ENCODE results near the gene SCAMP2. TPM values are rescaled to one million over a fixed set of nuclear protein-coding genes. Genes with fewer than 3 reads are reported as not detected.
A peak's percentile ranks its signal among the peaks of the same experiment; 100 is the strongest.

Gene SCAMP2
- total RNA-seq, 2 experiments from 2014 or later: 108 to 115 TPM

DNA sequence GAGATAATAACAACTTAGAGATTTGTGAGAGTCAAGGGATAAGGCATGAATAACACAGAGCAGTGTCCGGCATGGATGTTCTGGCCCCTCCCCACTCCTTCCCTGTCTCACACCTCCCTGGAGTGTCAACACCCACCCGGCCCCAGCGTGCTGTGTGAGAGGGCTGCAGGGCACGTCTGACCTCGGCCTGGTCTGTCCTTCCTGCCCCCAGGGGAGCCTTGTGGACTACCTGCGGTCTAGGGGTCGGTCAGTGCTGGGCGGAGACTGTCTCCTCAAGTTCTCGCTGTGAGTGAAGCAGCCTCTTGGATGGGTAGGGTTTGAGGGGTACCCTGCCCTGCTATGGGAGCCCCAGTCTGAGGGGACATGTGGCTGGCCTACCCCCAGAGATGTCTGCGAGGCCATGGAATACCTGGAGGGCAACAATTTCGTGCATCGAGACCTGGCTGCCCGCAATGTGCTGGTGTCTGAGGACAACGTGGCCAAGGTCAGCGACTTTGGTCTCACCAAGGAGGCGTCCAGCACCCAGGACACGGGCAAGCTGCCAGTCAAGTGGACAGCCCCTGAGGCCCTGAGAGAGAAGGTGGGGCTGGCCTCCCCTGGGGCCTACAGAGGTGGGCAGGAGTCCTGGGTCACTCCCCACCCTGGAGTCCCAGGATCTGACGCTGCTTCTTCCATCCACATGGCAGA, 71.7 kb downstream of the SCAMP2 start:
- CTCF ChIA-PET: interaction anchor here (1.0 to 25.9 kb wide), 2 partner anchors 22 to 167 kb away, joined by 3 to 1355 read pairs; partner anchors contain the start of gene CSK
- no peak overlapping the region for H3K4me3 Mint-ChIP-seq
- ATAC-seq: no peak
- H3K9me3 Mint-ChIP-seq (ENCODE audit: low read depth): no peaks in the 10 kb centered on the region
- DNase-seq: no peak
- H3K4me1 Mint-ChIP-seq: peaks cover 45% of the 10 kb centered on the region
- H3K27ac Mint-ChIP-seq: no peak overlapping the region
- no peaks in the 10 kb centered on the region for H3K27me3 Mint-ChIP-seq
- peaks cover 47% of the 10 kb centered on the region for H3K36me3 Mint-ChIP-seq

DNA sequence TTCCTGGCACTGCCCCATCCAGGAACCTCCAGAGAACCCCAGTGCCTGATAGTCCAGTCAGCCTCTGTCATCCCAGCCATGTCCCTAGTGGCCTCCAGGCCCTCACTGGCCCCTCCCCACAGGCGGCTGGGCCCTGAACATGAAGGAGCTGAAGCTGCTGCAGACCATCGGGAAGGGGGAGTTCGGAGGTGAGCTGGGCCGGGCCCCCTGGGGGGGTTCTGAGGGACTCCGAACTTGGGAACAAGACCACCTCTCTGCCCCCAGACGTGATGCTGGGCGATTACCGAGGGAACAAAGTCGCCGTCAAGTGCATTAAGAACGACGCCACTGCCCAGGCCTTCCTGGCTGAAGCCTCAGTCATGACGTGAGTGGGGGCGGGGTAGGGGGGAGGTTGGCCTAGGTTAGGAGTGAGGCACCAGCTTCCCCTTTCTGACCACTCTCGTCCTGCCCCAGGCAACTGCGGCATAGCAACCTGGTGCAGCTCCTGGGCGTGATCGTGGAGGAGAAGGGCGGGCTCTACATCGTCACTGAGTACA, 72.5 kb downstream of the SCAMP2 start:
- CTCF ChIA-PET: interaction anchor here (1.5 to 25.9 kb wide), 3 partner anchors 10 to 150 kb away, joined by 5 to 1355 read pairs (median 6); partner anchors contain the start of gene CSK
- no peaks in the 10 kb centered on the region for H3K27me3 Mint-ChIP-seq
- ATAC-seq (no peak), DNase-seq (no peak)
- H3K4me1 Mint-ChIP-seq: peaks cover 49% of the 10 kb centered on the region
- H3K27ac Mint-ChIP-seq: peak overlapping the region; percentile 74
- H3K4me3 Mint-ChIP-seq: no peak overlapping the region
- H3K9me3 Mint-ChIP-seq (ENCODE audit: low read depth): no peaks in the 10 kb centered on the region
- H3K36me3 Mint-ChIP-seq: peaks cover 51% of the 10 kb centered on the region

DNA sequence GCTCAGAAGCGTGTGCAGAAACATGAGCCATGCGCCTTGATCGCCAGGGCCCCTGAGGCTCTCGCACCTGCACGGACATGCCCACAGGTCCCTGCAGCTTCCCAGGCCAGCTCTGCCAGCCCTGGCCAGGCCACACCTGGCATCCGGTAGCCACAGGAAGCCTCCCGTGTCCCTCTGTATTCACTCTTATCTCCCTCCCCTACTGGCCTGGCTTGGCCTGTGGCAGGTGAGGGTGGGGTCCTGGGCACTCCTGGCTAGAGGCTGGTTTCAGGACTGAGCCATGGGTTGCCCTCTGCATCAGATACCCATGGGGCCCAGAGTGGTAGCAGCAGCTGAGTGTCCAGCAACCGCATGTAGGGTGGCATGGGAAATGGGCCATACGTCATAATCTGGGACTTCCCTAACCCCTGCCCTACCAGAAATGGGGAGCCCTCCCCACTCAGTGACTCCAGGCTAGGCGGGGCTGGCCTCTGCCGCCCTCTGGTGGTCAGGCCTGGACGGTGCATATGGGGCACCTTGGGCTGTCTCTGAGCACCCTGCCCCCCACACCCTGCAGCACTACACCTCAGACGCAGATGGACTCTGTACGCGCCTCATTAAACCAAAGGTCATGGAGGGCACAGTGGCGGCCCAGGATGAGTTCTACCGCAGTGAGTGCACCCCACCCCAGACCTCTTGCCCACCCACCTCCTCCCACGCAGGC, 73.2 kb downstream of the SCAMP2 start:
- Mint-ChIP-seq H3K9me3 (ENCODE audit: low read depth) (no peaks in the 10 kb centered on the region), H3K4me3 (no peak overlapping the region), H3K36me3 (peaks cover 53% of the 10 kb centered on the region), H3K27me3 (no peaks in the 10 kb centered on the region), H3K4me1 (peaks cover 54% of the 10 kb centered on the region), H3K27ac (peak overlapping the region; percentile 74)
- ATAC-seq (peak; percentile 91), DNase-seq (peak; percentile 90)
- CTCF ChIA-PET: interaction anchor here (0.8 to 25.9 kb wide), 23 partner anchors 8 to 404 kb away, joined by 3 to 1355 read pairs (median 3); partner anchors contain the start of genes CPLX3, CSK, CYP1A1 and FAM219B

DNA sequence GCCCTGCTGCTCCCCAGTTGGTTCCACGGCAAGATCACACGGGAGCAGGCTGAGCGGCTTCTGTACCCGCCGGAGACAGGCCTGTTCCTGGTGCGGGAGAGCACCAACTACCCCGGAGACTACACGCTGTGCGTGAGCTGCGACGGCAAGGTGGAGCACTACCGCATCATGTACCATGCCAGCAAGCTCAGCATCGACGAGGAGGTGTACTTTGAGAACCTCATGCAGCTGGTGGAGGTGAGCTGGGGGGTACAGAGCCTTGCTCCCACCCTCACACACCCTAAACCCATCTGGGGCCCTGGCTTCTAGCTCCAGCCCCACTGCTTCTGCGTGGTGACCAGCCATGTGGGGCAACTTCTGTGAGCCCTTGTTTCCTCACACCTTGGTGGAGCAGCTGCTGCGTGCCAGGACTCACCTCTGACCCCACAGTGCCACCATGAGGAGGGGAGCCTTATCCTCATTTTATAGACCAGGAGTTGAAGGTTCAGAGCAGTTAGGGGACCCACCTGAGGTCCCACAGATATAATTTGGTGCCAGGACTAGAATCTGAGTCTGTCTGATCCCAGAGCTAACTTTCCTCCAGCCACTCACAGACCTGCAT, 73.8 kb downstream of the SCAMP2 start:
- peak; percentile 62 for DNase-seq
- Mint-ChIP-seq H3K27me3 (no peaks in the 10 kb centered on the region), H3K27ac (peak overlapping the region; percentile 74), H3K4me1 (peaks cover 58% of the 10 kb centered on the region), H3K9me3 (ENCODE audit: low read depth) (no peaks in the 10 kb centered on the region), H3K36me3 (peaks cover 52% of the 10 kb centered on the region), H3K4me3 (no peak overlapping the region)
- ATAC-seq: peak; percentile 8
- CTCF ChIA-PET: interaction anchor here (0.8 to 25.9 kb wide), 24 partner anchors 9 to 404 kb away, joined by 3 to 1355 read pairs (median 3); partner anchors contain the start of genes CPLX3, CSK, CYP1A1 and FAM219B

DNA sequence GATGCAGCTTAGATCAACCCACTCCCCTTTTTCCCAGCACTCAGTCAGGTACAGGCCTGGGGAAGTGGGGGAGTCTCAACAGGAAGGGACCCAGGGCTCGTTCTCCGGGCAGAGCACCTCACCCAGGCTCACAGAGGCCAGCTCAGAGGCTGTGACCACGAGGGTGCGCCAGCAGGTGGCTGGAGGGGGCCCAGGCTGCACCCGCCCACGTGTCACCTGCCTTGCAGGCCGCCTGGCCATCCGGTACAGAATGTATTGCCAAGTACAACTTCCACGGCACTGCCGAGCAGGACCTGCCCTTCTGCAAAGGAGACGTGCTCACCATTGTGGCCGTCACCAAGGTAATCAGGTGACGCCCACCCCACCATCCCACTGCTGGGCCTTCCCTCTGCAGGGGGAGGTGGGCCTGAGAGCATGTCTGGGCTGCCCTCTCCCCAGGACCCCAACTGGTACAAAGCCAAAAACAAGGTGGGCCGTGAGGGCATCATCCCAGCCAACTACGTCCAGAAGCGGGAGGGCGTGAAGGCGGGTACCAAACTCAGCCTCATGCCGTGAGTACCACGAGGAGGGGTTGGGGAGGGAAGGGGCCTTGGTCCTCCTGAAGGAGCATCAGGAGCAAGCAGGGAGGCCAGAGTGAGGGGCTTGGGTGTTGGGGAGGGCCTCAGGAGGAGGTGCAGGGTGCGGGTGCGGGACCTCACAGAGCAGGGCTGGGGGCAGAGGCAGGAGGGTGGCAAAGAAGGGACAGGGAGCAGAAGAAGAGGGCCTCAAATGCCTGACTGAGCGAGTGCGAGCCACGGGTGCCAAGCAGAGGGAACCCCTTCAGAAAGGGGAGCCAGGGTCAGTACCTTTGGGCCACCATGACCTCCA, 74.5 kb downstream of the SCAMP2 start:
- CTCF ChIA-PET: interaction anchor here (0.8 to 25.9 kb wide), 14 partner anchors 17 to 167 kb away, joined by 3 to 1355 read pairs (median 4); partner anchors contain the start of genes CSK, CYP1A1 and FAM219B
- Mint-ChIP-seq H3K36me3 (peaks cover 47% of the 10 kb centered on the region), H3K27ac (peak overlapping the region; percentile 74), H3K4me1 (peaks cover 58% of the 10 kb centered on the region), H3K9me3 (ENCODE audit: low read depth) (no peaks in the 10 kb centered on the region), H3K4me3 (no peak overlapping the region), H3K27me3 (no peaks in the 10 kb centered on the region)
- no peak for DNase-seq
- ATAC-seq: no peak

DNA sequence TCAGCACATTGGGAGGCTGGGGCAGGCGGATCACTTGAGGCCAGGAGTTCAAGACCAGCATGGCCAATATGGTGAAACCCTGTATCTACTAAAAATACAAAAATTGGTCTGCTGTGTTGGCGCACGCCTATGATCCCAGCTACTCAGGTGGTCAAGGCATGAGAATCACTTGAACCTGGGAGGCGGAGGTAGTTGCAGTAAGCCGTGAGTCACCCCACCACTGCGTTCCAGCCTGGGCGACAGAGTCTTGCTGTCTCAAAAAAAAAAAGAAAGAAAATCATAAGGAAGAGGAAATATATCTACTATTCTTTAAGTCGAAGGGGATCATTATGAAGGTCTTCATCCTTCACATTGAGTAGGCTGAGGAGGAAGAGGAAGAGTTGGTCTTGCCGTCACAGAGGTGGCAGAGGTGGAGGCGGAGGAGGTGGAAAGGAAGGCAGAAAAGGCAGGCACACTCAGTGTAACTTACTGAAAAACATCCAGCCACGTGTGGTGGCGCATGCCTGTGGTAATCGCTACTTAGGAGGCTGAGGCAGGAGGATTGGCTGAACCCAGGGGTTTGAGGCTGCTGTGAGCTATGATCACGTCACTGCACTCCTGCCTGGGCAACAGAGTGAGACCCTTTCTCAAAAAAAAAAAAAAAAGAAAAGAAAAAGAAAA, 77.1 kb downstream of the SCAMP2 start:
- peaks cover 83% of the 10 kb centered on the region for H3K4me1 Mint-ChIP-seq
- no peaks in the 10 kb centered on the region for H3K27me3 Mint-ChIP-seq
- peaks cover 41% of the 10 kb centered on the region for H3K36me3 Mint-ChIP-seq
- H3K9me3 Mint-ChIP-seq (ENCODE audit: low read depth): no peaks in the 10 kb centered on the region
- peak overlapping the region; percentile 80 for H3K27ac Mint-ChIP-seq
- peak overlapping the region; percentile 13 for H3K4me3 Mint-ChIP-seq
- no peak for ATAC-seq
- CTCF ChIA-PET: interaction anchor here (1.3 to 25.9 kb wide), 3 partner anchors 16 to 106 kb away, joined by 3 to 1355 read pairs (median 4); partner anchors contain the start of gene CSK
- no peak for DNase-seq

DNA sequence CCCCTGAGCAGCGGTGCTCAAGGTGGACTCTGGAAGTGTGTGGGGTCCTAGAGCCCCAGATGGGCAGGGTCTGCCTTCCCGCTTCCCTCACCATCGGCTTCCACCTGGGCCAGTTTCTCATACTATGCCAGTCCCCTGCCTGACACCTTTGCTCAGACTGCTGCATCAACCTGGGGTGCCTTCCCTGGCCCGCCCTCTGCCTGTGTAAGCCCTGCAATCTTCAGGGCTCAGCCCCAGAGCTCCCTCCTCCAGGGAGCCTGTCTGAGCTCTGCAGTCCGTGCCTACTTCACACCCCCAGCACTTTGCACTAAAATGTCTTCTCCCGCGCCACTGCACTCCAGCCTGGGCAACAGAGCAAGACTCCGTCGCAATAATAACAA, 78.2 kb downstream of the SCAMP2 start:
- Mint-ChIP-seq H3K36me3 (peaks cover 42% of the 10 kb centered on the region), H3K4me3 (no peak overlapping the region)
- CTCF ChIA-PET: interaction anchor here (1.9 to 25.9 kb wide), 3 partner anchors 12 to 46 kb away, joined by 4 to 1355 read pairs (median 10); partner anchors contain the start of gene CSK

DNA sequence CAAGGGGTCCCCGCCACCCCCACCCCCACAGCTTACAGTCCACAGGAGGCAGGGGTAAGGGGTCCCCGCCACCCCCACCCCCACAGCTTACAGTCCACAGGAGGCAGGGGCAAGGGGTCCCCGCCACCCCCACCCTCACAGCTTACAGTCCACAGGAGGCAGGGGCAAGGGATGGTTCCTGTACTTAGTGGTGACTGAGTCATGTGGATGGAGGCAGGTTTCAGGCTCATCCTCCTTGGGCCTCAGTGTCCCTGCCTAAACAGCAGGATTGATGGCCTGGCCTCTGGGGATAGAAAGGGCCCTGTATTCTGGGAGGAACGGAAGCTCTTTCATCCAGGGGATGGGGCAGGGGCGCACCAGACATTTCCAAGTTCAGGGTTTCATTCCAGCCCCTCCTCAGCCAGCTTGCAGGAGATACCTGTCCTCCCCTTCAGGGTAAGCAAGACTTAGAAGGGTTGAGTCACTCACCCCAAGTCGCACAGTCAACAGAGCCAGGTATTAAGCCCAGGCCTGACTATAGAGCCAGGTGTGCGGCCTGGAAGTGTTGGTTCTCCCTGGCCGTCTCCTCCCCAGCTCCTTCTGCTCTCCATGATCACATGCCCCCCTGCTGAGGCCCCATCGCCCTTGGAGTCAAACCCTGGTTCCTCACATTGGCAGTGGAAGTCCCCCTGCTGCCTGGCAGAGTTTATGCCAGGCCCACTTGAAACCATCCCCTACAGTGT, 78.8 kb downstream of the SCAMP2 start:
- ATAC-seq (no peak), DNase-seq (no peak)
- CTCF ChIA-PET: interaction anchor here (1.1 to 25.9 kb wide), 16 partner anchors 13 to 162 kb away, joined by 3 to 1355 read pairs (median 5); partner anchors contain the start of genes CSK and SCAMP2
- no peaks in the 10 kb centered on the region for H3K27me3 Mint-ChIP-seq
- no peaks in the 10 kb centered on the region for H3K9me3 Mint-ChIP-seq (ENCODE audit: low read depth)
- peaks cover 42% of the 10 kb centered on the region for H3K36me3 Mint-ChIP-seq
- no peak overlapping the region for H3K4me3 Mint-ChIP-seq
- H3K4me1 Mint-ChIP-seq: peaks cover 90% of the 10 kb centered on the region
- peak overlapping the region; percentile 84 for H3K27ac Mint-ChIP-seq

More for the DNA sequence above, 78.2 kb downstream of the SCAMP2 start:
- ATAC-seq (no peak), DNase-seq (no peak)
- Mint-ChIP-seq H3K27ac (peak overlapping the region; percentile 84), H3K4me1 (peaks cover 90% of the 10 kb centered on the region), H3K27me3 (no peaks in the 10 kb centered on the region), H3K9me3 (ENCODE audit: low read depth) (no peaks in the 10 kb centered on the region)

Small RNA genes lying within 50 kb of the gene (microRNA-seq; reads per million reads assigned to microRNA genes)
- 1.7 reads per million for gene MIR6882

Other genes starting within 250 kb of the SCAMP2 start
- 10 to 100 TPM; 41.8 to 47.7 TPM for gene EDC3, start 177.3 kb downstream of the SCAMP2 start, total RNA-seq
- 1 to 10 TPM; 1.2 to 2.8 TPM for gene CYP1A1, start 147.8 kb downstream of the SCAMP2 start, total RNA-seq
- not detected for gene CYP1A2, start 124.5 kb downstream of the SCAMP2 start, total RNA-seq
- 100 to 1,000 TPM; 349 to 369 TPM for gene CSK, start 91.3 kb downstream of the SCAMP2 start, total RNA-seq
- gene LMAN1L, start 60.5 kb downstream of the SCAMP2 start, total RNA-seq: not detected
- gene CPLX3, start 46.7 kb downstream of the SCAMP2 start, total RNA-seq: under 1 TPM in 1 of 2 experiments, not detected in 1; 0.35 TPM
- gene ULK3, start 30.2 kb downstream of the SCAMP2 start, total RNA-seq: 10 to 100 TPM; 48.5 to 58.6 TPM
- 10 to 100 TPM; 52.8 to 59.0 TPM for gene MPI, start 16.7 kb upstream of the SCAMP2 start, total RNA-seq
- 100 to 1,000 TPM in 1 of 2 experiments, 10 to 100 TPM in 1; 95.2 to 119 TPM for gene FAM219B, start 33.5 kb upstream of the SCAMP2 start, total RNA-seq
- gene COX5A, start 64.7 kb upstream of the SCAMP2 start, total RNA-seq: 100 to 1,000 TPM; 322 to 326 TPM
- 1 to 10 TPM; 6.8 to 7.5 TPM for gene RPP25, start 83.4 kb upstream of the SCAMP2 start, total RNA-seq
- gene SCAMP5, start 122.2 kb upstream of the SCAMP2 start, total RNA-seq: under 1 TPM; 0.61 to 0.94 TPM
- gene PPCDC, start 150.2 kb upstream of the SCAMP2 start, total RNA-seq: 10 to 100 TPM; 36.3 to 36.7 TPM

All from activated CD8-positive, alpha-beta memory T cell treated with anti-CD3 and anti-CD28 coated beads, Interleukin-2, amount 10 ng/mL, durations not matched to agents 7 days and 5 days (primary cell).